Nephron progenitor cell (in vitro differentiated cells): ENCODE measurements around the gene PIPOX.

Source experiments
- DNase-seq: peaks from one replicate; pipeline ENCODE4 v3.0.0; 2021
- H3K27ac Mint-ChIP-seq: 2 replicates; pipeline ENCODE4 v1.8.0; 2021; ENCODE audit warnings: mild to moderate bottlenecking, moderate library complexity, mixed read lengths
- H3K27me3 Mint-ChIP-seq: 2 replicates; pipeline ENCODE4 v1.8.0; 2021; ENCODE audit warnings: mild to moderate bottlenecking, low read depth, mixed read lengths; ENCODE audit not compliant: poor library complexity
- H3K36me3 Mint-ChIP-seq: 2 replicates; pipeline ENCODE4 v1.8.0; 2021; ENCODE audit warnings: low read depth, mixed read lengths
- H3K4me1 Mint-ChIP-seq: 2 replicates; pipeline ENCODE4 v1.8.0; 2021; ENCODE audit warnings: mixed read lengths
- H3K4me3 Mint-ChIP-seq: 2 replicates; pipeline ENCODE4 v1.8.0; 2021; ENCODE audit warnings: mild to moderate bottlenecking, moderate library complexity, mixed read lengths
- H3K9me3 Mint-ChIP-seq: 2 replicates; pipeline ENCODE4 v1.8.0; 2021; ENCODE audit warnings: mild to moderate bottlenecking, moderate library complexity, mixed read lengths
- CTCF ChIP-seq: fragments of 200-600 bp; sonication (generic); IDR thresholded peaks from 2 replicates; pipeline ENCODE4 v1.5.0; 2021; ENCODE audit warnings: antibody characterized with exemption

PIPOX gene

GRCh38 chr17:29093090-29093871 lies 50.3 kb downstream of the PIPOX start:
- Mint-ChIP-seq H3K27me3 (peaks cover 3% of the 10 kb centered on the region), H3K36me3 (peaks cover 28% of the 10 kb centered on the region), H3K4me3 (no peak overlapping the region), H3K27ac (peak overlapping the region; percentile 54), H3K9me3 (no peaks in the 10 kb centered on the region), H3K4me1 (peaks cover 44% of the 10 kb centered on the region)
- DNase-seq: no peak
- TF ChIP-seq CTCF: no peak

GRCh38 chr17:29094101-29094708 lies 51.3 kb downstream of the PIPOX start:
- Mint-ChIP-seq H3K36me3 (peaks cover 21% of the 10 kb centered on the region), H3K4me1 (peaks cover 44% of the 10 kb centered on the region), H3K9me3 (no peaks in the 10 kb centered on the region), H3K27ac (no peak overlapping the region), H3K4me3 (no peak overlapping the region), H3K27me3 (peaks cover 3% of the 10 kb centered on the region)
- TF ChIP-seq CTCF: no peak
- DNase-seq: no peak

- no peak overlapping the region for H3K4me3 Mint-ChIP-seq
- peaks cover 48% of the 10 kb centered on the region for H3K4me1 Mint-ChIP-seq
- no peak for DNase-seq
- no peak overlapping the region for H3K27ac Mint-ChIP-seq
- peaks cover 3% of the 10 kb centered on the region for H3K27me3 Mint-ChIP-seq
- H3K9me3 Mint-ChIP-seq: no peaks in the 10 kb centered on the region
- H3K36me3 Mint-ChIP-seq: peaks cover 17% of the 10 kb centered on the region
- no peak for TF ChIP-seq CTCF
Observed at GRCh38 chr17:29095439-29095838, 52.5 kb downstream of the PIPOX start.

- Mint-ChIP-seq H3K4me3 (no peak overlapping the region), H3K4me1 (peaks cover 43% of the 10 kb centered on the region), H3K27me3 (peaks cover 3% of the 10 kb centered on the region), H3K27ac (no peak overlapping the region), H3K36me3 (peaks cover 17% of the 10 kb centered on the region), H3K9me3 (no peaks in the 10 kb centered on the region)
- TF ChIP-seq CTCF: no peak
- DNase-seq: no peak
Observed at GRCh38 chr17:29096094-29096493, 53.2 kb downstream of the PIPOX start.

- no peak for DNase-seq
- Mint-ChIP-seq H3K4me3 (no peak overlapping the region), H3K27me3 (peaks cover 6% of the 10 kb centered on the region), H3K27ac (no peak overlapping the region), H3K36me3 (peaks cover 21% of the 10 kb centered on the region), H3K9me3 (no peaks in the 10 kb centered on the region), H3K4me1 (peaks cover 36% of the 10 kb centered on the region)
- TF ChIP-seq CTCF: no peak
Observed at GRCh38 chr17:29099527-29099926, 56.6 kb downstream of the PIPOX start.

- Mint-ChIP-seq H3K27ac (no peak overlapping the region), H3K4me3 (no peak overlapping the region), H3K4me1 (peaks cover 38% of the 10 kb centered on the region), H3K9me3 (no peaks in the 10 kb centered on the region), H3K27me3 (peaks cover 6% of the 10 kb centered on the region), H3K36me3 (peaks cover 23% of the 10 kb centered on the region)
- TF ChIP-seq CTCF: no peak
- no peak for DNase-seq
Observed at GRCh38 chr17:29100296-29100695, 57.4 kb downstream of the PIPOX start.
